Measurements from ENCODE around the gene CHD6.

Gene CHD6

GRCh38 chr20:41358230-41358629, 259.9 kb downstream of the CHD6 start:
- no peak for TF ChIP-seq CTCF (IDR thresholded peaks at IDR 0.05)
- H3K36me3 ChIP-seq = no peaks in the 10 kb centered on the region
- no peaks in the 10 kb centered on the region for H3K4me1 ChIP-seq (ENCODE audit: control insufficient read depth in 1 of 2, insufficient read depth in 1 of 2, low read depth in 1 of 2, low read length in 1 of 2)

GRCh38 chr20:41357424-41358163, 260.6 kb downstream of the CHD6 start:
- no peak for TF ChIP-seq CTCF (IDR thresholded peaks at IDR 0.05)
- no peaks in the 10 kb centered on the region for H3K36me3 ChIP-seq
- no peak overlapping the region for H3K4me3 ChIP-seq (ENCODE audit: low read depth in 1 of 2, low read length in 1 of 2)
- no peak overlapping the region for H3K27ac ChIP-seq
- H3K27me3 ChIP-seq = peaks cover 49% of the 10 kb centered on the region
- H3K9me3 ChIP-seq = no peaks in the 10 kb centered on the region
- no peaks in the 10 kb centered on the region for H3K4me1 ChIP-seq (ENCODE audit: control insufficient read depth in 1 of 2, insufficient read depth in 1 of 2, low read depth in 1 of 2, low read length in 1 of 2)

More at GRCh38 chr20:41358230-41358629, 259.9 kb downstream of the CHD6 start:
- Histone ChIP-seq H3K9me3 (no peaks in the 10 kb centered on the region), H3K4me3 (ENCODE audit: low read depth in 1 of 2, low read length in 1 of 2) (no peak overlapping the region), H3K27me3 (peaks cover 44% of the 10 kb centered on the region), H3K27ac (no peak overlapping the region)

GRCh38 chr20:41356951-41357350, 261.2 kb downstream of the CHD6 start:
- Histone ChIP-seq H3K4me3 (ENCODE audit: low read depth in 1 of 2, low read length in 1 of 2) (no peak overlapping the region), H3K36me3 (no peaks in the 10 kb centered on the region), H3K27ac (no peak overlapping the region), H3K27me3 (peaks cover 51% of the 10 kb centered on the region), H3K4me1 (ENCODE audit: control insufficient read depth in 1 of 2, insufficient read depth in 1 of 2, low read depth in 1 of 2, low read length in 1 of 2) (no peaks in the 10 kb centered on the region), H3K9me3 (no peaks in the 10 kb centered on the region)
- no peak for TF ChIP-seq CTCF (IDR thresholded peaks at IDR 0.05)

- no peak for TF ChIP-seq CTCF (IDR thresholded peaks at IDR 0.05)
- H3K4me1 ChIP-seq (ENCODE audit: control insufficient read depth in 1 of 2, insufficient read depth in 1 of 2, low read depth in 1 of 2, low read length in 1 of 2) = no peaks in the 10 kb centered on the region
- H3K4me3 ChIP-seq (ENCODE audit: low read depth in 1 of 2, low read length in 1 of 2) = no peak overlapping the region
- H3K36me3 ChIP-seq = no peaks in the 10 kb centered on the region
- peaks cover 50% of the 10 kb centered on the region for H3K27me3 ChIP-seq
- no peaks in the 10 kb centered on the region for H3K9me3 ChIP-seq
- H3K27ac ChIP-seq = no peak overlapping the region
These were observed 262.5 kb downstream of the CHD6 start for GRCh38 chr20:41355598-41356203.

GRCh38 chr20:41355192-41355591, 263.0 kb downstream of the CHD6 start:
- no peak for TF ChIP-seq CTCF (IDR thresholded peaks at IDR 0.05)
- Histone ChIP-seq H3K36me3 (no peaks in the 10 kb centered on the region), H3K4me3 (ENCODE audit: low read depth in 1 of 2, low read length in 1 of 2) (no peak overlapping the region), H3K4me1 (ENCODE audit: control insufficient read depth in 1 of 2, insufficient read depth in 1 of 2, low read depth in 1 of 2, low read length in 1 of 2) (no peaks in the 10 kb centered on the region), H3K27me3 (peaks cover 54% of the 10 kb centered on the region), H3K27ac (no peak overlapping the region), H3K9me3 (no peaks in the 10 kb centered on the region)

All from neutrophil (primary cell).